ENCODE data around the gene DEFB127.
"Not testable (repeated sequence)": the region's sequence is repeated elsewhere in the genome, so short reads cannot be mapped to it uniquely, and the experiment has no call there.

DEFB127 gene

GRCh38 chr20:189611-190010 is 32.4 kb downstream of the DEFB127 start, which contains the start of gene DEFB128:
Gene DEFB128, minus strand, starts transcription at chr20:189711. Its CDS starts 88 bp downstream, at chr20:189623.
- Histone ChIP-seq H3K27ac (ENCODE audit: low read length) (no peak within 1 kb of the TSS), H3K36me3 (ENCODE audit: control insufficient read depth, low read depth, low read length) (no peaks in the 10 kb centered on the region), H3K27me3 (ENCODE audit: control insufficient read depth, insufficient read depth, low read length) (no peaks in the 10 kb centered on the region), H3K4me1 (ENCODE audit: control insufficient read depth, low read depth, low read length) (no peaks in the 10 kb centered on the region), H3K4me3 (ENCODE audit: low read length) (no peak within 1 kb of the TSS), H3K9ac (ENCODE audit: low read length) (no peak within 1 kb of the TSS), H3K9me3 (ENCODE audit: control insufficient read depth, low read depth, low read length) (no peaks in the 10 kb centered on the region)

- Histone ChIP-seq H3K27ac (ENCODE audit: low read length) (no peak overlapping the region), H3K36me3 (ENCODE audit: control insufficient read depth, low read depth, low read length) (no peaks in the 10 kb centered on the region), H3K27me3 (ENCODE audit: control insufficient read depth, insufficient read depth, low read length) (peaks cover 8% of the 10 kb centered on the region), H3K9ac (ENCODE audit: low read length) (no peak overlapping the region), H3K9me3 (ENCODE audit: control insufficient read depth, low read depth, low read length) (no peaks in the 10 kb centered on the region), H3K4me3 (ENCODE audit: low read length) (no peak overlapping the region), H3K4me1 (ENCODE audit: control insufficient read depth, low read depth, low read length) (no peaks in the 10 kb centered on the region)
Observed at GRCh38 chr20:198225-198624, 41.0 kb downstream of the DEFB127 start.

- Histone ChIP-seq H3K9me3 (ENCODE audit: control insufficient read depth, low read depth, low read length) (no peaks in the 10 kb centered on the region), H3K27me3 (ENCODE audit: control insufficient read depth, insufficient read depth, low read length) (peaks cover 12% of the 10 kb centered on the region), H3K36me3 (ENCODE audit: control insufficient read depth, low read depth, low read length) (no peaks in the 10 kb centered on the region), H3K27ac (ENCODE audit: low read length) (no peak overlapping the region), H3K4me1 (ENCODE audit: control insufficient read depth, low read depth, low read length) (no peaks in the 10 kb centered on the region), H3K9ac (ENCODE audit: low read length) (no peak overlapping the region), H3K4me3 (ENCODE audit: low read length) (no peak overlapping the region)
Observed at GRCh38 chr20:199996-200395, 42.7 kb downstream of the DEFB127 start.

GRCh38 chr20:203630-204029 is 46.4 kb downstream of the DEFB127 start:
- H3K9me3 ChIP-seq (ENCODE audit: control insufficient read depth, low read depth, low read length); H3K4me1 ChIP-seq (ENCODE audit: control insufficient read depth, low read depth, low read length); H3K36me3 ChIP-seq (ENCODE audit: control insufficient read depth, low read depth, low read length); H3K4me3 ChIP-seq (ENCODE audit: low read length); H3K27ac ChIP-seq (ENCODE audit: low read length); H3K9ac ChIP-seq (ENCODE audit: low read length): not testable (repeated sequence)
- H3K27me3 ChIP-seq (ENCODE audit: control insufficient read depth, insufficient read depth, low read length) = peaks cover 27% of the 10 kb centered on the region

Data from iPS-18a (cell line).